ENCODE data around the gene REEP1. TPM values are rescaled to one million over a fixed set of nuclear protein-coding genes. Genes with fewer than 3 reads are reported as not detected.

Gene REEP1
- total RNA-seq, 5 donors from 2014 or later (not counting 1 experiment from before 2014, with no cell fraction given) = 0.12 to 1.0 (median 0.18) TPM; not detected in 1

- H3K27ac Mint-ChIP-seq = no peak overlapping the region
Measured at GRCh38 chr2:86221066-86221684, 116.3 kb downstream of the REEP1 start.

GRCh38 chr2:86219896-86220295 lies 117.5 kb downstream of the REEP1 start:
- Histone ChIP-seq H3K36me3 (ENCODE audit: control insufficient read depth in 2 of 2, extremely low read depth in 1 of 2, insufficient read depth in 1 of 2, low read length in 1 of 2) (no peaks in the 10 kb centered on the region), H3K9me3 (no peaks in the 10 kb centered on the region), H3K4me3 (ENCODE audit: control insufficient read depth in 1 of 2, extremely low read depth in 1 of 2, low read length in 1 of 2) (no peak overlapping the region), H3K4me1 (ENCODE audit: control insufficient read depth in 1 of 2, extremely low read depth in 1 of 2, insufficient read depth in 2 of 2, low read length in 2 of 2) (peaks cover 0 to 15% of the 10 kb centered on the region in 2 experiments), H3K27ac (ENCODE audit: low read length) (no peak overlapping the region), H3K27me3 (replicated peaks in 1 of 2; ENCODE audit: control insufficient read depth in 2 of 2, extremely low read depth in 1 of 2, insufficient read depth in 2 of 2, low read length in 1 of 2) (peaks cover 0 to 5% of the 10 kb centered on the region in 2 experiments)
- Mint-ChIP-seq H3K27ac (no peak overlapping the region), H3K4me1 (peaks cover 6 to 26% (median 20%) of the 10 kb centered on the region in 3 donors), H3K9me3 (no peaks in the 10 kb centered on the region), H3K4me3 (no peak overlapping the region), H3K27me3 (no peaks in the 10 kb centered on the region), H3K36me3 (no peaks in the 10 kb centered on the region)
- POLR2A ChIA-PET = interaction anchor here in 1 of 2 donors (0.6 kb wide), 2 partner anchors 74 to 275 kb away, joined by 3 read pairs; no protein-coding TSS in a partner anchor
- DNase-seq (no peak), ATAC-seq (replicated peaks in 1 of 4) (no peak)
- CTCF ChIA-PET = interaction anchor here (1.3 to 1.4 kb wide), 2 partner anchors 21 to 239 kb away, joined by 4 to 6 read pairs; partner anchors contain the start of gene MRPL35 (in 1 of the 2)
- no CpG with 5 or more reads among the region's 5 CpGs for WGBS (ENCODE audit: insufficient coverage)

More at GRCh38 chr2:86221066-86221684, 116.3 kb downstream of the REEP1 start:
- H3K9me3 Mint-ChIP-seq = no peaks in the 10 kb centered on the region
- H3K27me3 Mint-ChIP-seq = no peaks in the 10 kb centered on the region
- H3K27ac ChIP-seq (ENCODE audit: low read length) = no peak overlapping the region
- H3K4me3 Mint-ChIP-seq = no peak overlapping the region
- H3K27me3 ChIP-seq (replicated peaks in 1 of 2; ENCODE audit: control insufficient read depth in 2 of 2, extremely low read depth in 1 of 2, insufficient read depth in 2 of 2, low read length in 1 of 2) = peaks cover 0 to 5% of the 10 kb centered on the region in 2 experiments
- ATAC-seq (replicated peaks in 1 of 4) = peak in 3 of 4 experiments; percentile 47 to 72 (median 59)
- H3K9me3 ChIP-seq = no peaks in the 10 kb centered on the region
- no peak overlapping the region for H3K4me3 ChIP-seq (ENCODE audit: control insufficient read depth in 1 of 2, extremely low read depth in 1 of 2, low read length in 1 of 2)
- ChIA-PET CTCF (interaction anchor here (0.6 to 1.4 kb wide), 14 partner anchors 8 to 1845 kb away, joined by 3 to 6 read pairs (median 4); partner anchors contain the start of gene MRPL35 (in 2 of the 2)), POLR2A (interaction anchor here (0.6 to 0.7 kb wide), 2 partner anchors 10 to 220 kb away, joined by 3 read pairs; partner anchors contain the start of gene KDM3A (in 1 of the 2))
- peaks cover 12 to 35% (median 27%) of the 10 kb centered on the region in 3 donors for H3K4me1 Mint-ChIP-seq
- DNase-seq = peak in 27 of 35 experiments; percentile 8 to 69 (median 33)
- WGBS (ENCODE audit: insufficient coverage) = 73% methylated on average over 5 of the region's 5 CpGs
- H3K4me1 ChIP-seq (ENCODE audit: control insufficient read depth in 1 of 2, extremely low read depth in 1 of 2, insufficient read depth in 2 of 2, low read length in 2 of 2) = peaks cover 0 to 24% of the 10 kb centered on the region in 2 experiments
- H3K36me3 Mint-ChIP-seq = no peaks in the 10 kb centered on the region
- no peaks in the 10 kb centered on the region for H3K36me3 ChIP-seq (ENCODE audit: control insufficient read depth in 2 of 2, extremely low read depth in 1 of 2, insufficient read depth in 1 of 2, low read length in 1 of 2)

- no peak overlapping the region for H3K4me3 Mint-ChIP-seq
Measured at GRCh38 chr2:86218124-86218523, 119.3 kb downstream of the REEP1 start.

GRCh38 chr2:86216575-86217555 lies 120.6 kb downstream of the REEP1 start:
- Mint-ChIP-seq H3K27me3 (no peaks in the 10 kb centered on the region), H3K4me1 (peaks cover 9 to 14% (median 13%) of the 10 kb centered on the region in 3 donors), H3K4me3 (no peak overlapping the region), H3K9me3 (no peaks in the 10 kb centered on the region), H3K27ac (no peak overlapping the region), H3K36me3 (peaks cover 20% of the 10 kb centered on the region)
- ChIA-PET CTCF (interaction anchor here (0.6 to 1.8 kb wide), 2 partner anchors 10 to 14 kb away, joined by 4 read pairs; no protein-coding TSS in a partner anchor), POLR2A (no interaction called here)
- Histone ChIP-seq H3K27me3 (replicated peaks in 1 of 2; ENCODE audit: control insufficient read depth in 2 of 2, extremely low read depth in 1 of 2, insufficient read depth in 2 of 2, low read length in 1 of 2) (peaks cover 0 to 5% of the 10 kb centered on the region in 2 experiments), H3K4me1 (ENCODE audit: control insufficient read depth in 1 of 2, extremely low read depth in 1 of 2, insufficient read depth in 2 of 2, low read length in 2 of 2) (peaks cover 0 to 12% of the 10 kb centered on the region in 2 experiments), H3K36me3 (ENCODE audit: control insufficient read depth in 2 of 2, extremely low read depth in 1 of 2, insufficient read depth in 1 of 2, low read length in 1 of 2) (peaks cover 5 to 13% of the 10 kb centered on the region in 2 donors), H3K9me3 (no peaks in the 10 kb centered on the region), H3K27ac (ENCODE audit: low read length) (no peak overlapping the region), H3K4me3 (ENCODE audit: control insufficient read depth in 1 of 2, extremely low read depth in 1 of 2, low read length in 1 of 2) (no peak overlapping the region)
- WGBS (ENCODE audit: insufficient coverage) = 83% methylated on average over 11 of the region's 13 CpGs
- ATAC-seq (replicated peaks in 1 of 4) (no peak), DNase-seq (no peak)

More at GRCh38 chr2:86218124-86218523, 119.3 kb downstream of the REEP1 start:
- POLR2A ChIA-PET = no interaction called here
- ATAC-seq (replicated peaks in 1 of 4) (no peak), DNase-seq (no peak)
- peaks cover 11% of the 10 kb centered on the region for H3K36me3 Mint-ChIP-seq
- no peaks in the 10 kb centered on the region for H3K27me3 Mint-ChIP-seq
- H3K27ac Mint-ChIP-seq = no peak overlapping the region
- H3K9me3 ChIP-seq = no peaks in the 10 kb centered on the region
- peaks cover 0 to 5% of the 10 kb centered on the region in 2 experiments for H3K27me3 ChIP-seq (replicated peaks in 1 of 2; ENCODE audit: control insufficient read depth in 2 of 2, extremely low read depth in 1 of 2, insufficient read depth in 2 of 2, low read length in 1 of 2)
- WGBS (ENCODE audit: insufficient coverage) = 14% methylated on average over 1 of the region's 4 CpGs
- H3K27ac ChIP-seq (ENCODE audit: low read length) = no peak overlapping the region
- H3K36me3 ChIP-seq (ENCODE audit: control insufficient read depth in 2 of 2, extremely low read depth in 1 of 2, insufficient read depth in 1 of 2, low read length in 1 of 2) = peaks cover 0 to 2% of the 10 kb centered on the region in 2 donors
- CTCF ChIA-PET = no interaction called here
- H3K4me1 ChIP-seq (ENCODE audit: control insufficient read depth in 1 of 2, extremely low read depth in 1 of 2, insufficient read depth in 2 of 2, low read length in 2 of 2) = peaks cover 0 to 12% of the 10 kb centered on the region in 2 experiments
- no peaks in the 10 kb centered on the region for H3K9me3 Mint-ChIP-seq
- peaks cover 9 to 14% (median 13%) of the 10 kb centered on the region in 3 donors for H3K4me1 Mint-ChIP-seq
- H3K4me3 ChIP-seq (ENCODE audit: control insufficient read depth in 1 of 2, extremely low read depth in 1 of 2, low read length in 1 of 2) = no peak overlapping the region

- Histone ChIP-seq H3K27ac (ENCODE audit: low read length) (no peak overlapping the region), H3K4me1 (ENCODE audit: control insufficient read depth in 1 of 2, extremely low read depth in 1 of 2, insufficient read depth in 2 of 2, low read length in 2 of 2) (peaks cover 0 to 5% of the 10 kb centered on the region in 2 experiments), H3K27me3 (replicated peaks in 1 of 2; ENCODE audit: control insufficient read depth in 2 of 2, extremely low read depth in 1 of 2, insufficient read depth in 2 of 2, low read length in 1 of 2) (no peaks in the 10 kb centered on the region), H3K4me3 (ENCODE audit: control insufficient read depth in 1 of 2, extremely low read depth in 1 of 2, low read length in 1 of 2) (no peak overlapping the region), H3K36me3 (ENCODE audit: control insufficient read depth in 2 of 2, extremely low read depth in 1 of 2, insufficient read depth in 1 of 2, low read length in 1 of 2) (peaks cover 5 to 33% of the 10 kb centered on the region in 2 donors), H3K9me3 (no peaks in the 10 kb centered on the region)
- H3K4me1 Mint-ChIP-seq = peaks cover 6 to 9% (median 7%) of the 10 kb centered on the region in 3 donors
- H3K27ac Mint-ChIP-seq = peak overlapping the region in 1 of 2 donors; percentile 56
- WGBS (ENCODE audit: insufficient coverage) = no CpG with 5 or more reads among the region's 2 CpGs
- H3K36me3 Mint-ChIP-seq = peaks cover 40% of the 10 kb centered on the region
- CTCF ChIA-PET = interaction anchor here in 1 of 2 donors (0.6 kb wide), 1 partner anchor 387 kb away, joined by 3 read pairs; no protein-coding TSS in a partner anchor
- DNase-seq (no peak), ATAC-seq (replicated peaks in 1 of 4) (no peak)
- H3K27me3 Mint-ChIP-seq = no peaks in the 10 kb centered on the region
- POLR2A ChIA-PET = interaction anchor here in 1 of 2 donors (0.6 kb wide), 1 partner anchor 416 kb away, joined by 3 read pairs; no protein-coding TSS in a partner anchor
- H3K4me3 Mint-ChIP-seq = no peak overlapping the region
- no peaks in the 10 kb centered on the region for H3K9me3 Mint-ChIP-seq
Measured at GRCh38 chr2:86214503-86214832, 123.0 kb downstream of the REEP1 start.

Data from T-cell (primary cell).